GM12878 (cell line): ENCODE measurements around the gene SERHL2. TPM values are rescaled to one million over a fixed set of nuclear protein-coding genes. Genes with fewer than 3 reads are reported as not detected.
A peak's percentile ranks its signal among the peaks of the same experiment; 100 is the strongest.

Experiments
- CHD2 ChIP-seq: IDR thresholded peaks from 2 replicates; pipeline ENCODE4 v1.6.1; 2011; ENCODE audit warnings: low read depth, low read length, improper control_type of control experiment, borderline replicate concordance
- CUX1 ChIP-seq: IDR thresholded peaks from 2 replicates; pipeline ENCODE4 v1.6.1; 2012; ENCODE audit warnings: improper control_type of control experiment, low read depth, low read length; ENCODE audit not compliant: insufficient replicate concordance
- JUNB ChIP-seq: IDR thresholded peaks from 2 replicates; pipeline ENCODE4 v1.6.1; 2016; ENCODE audit warnings: antibody characterized with exemption, mild to moderate bottlenecking
- JUND ChIP-seq: IDR thresholded peaks from 2 replicates; pipeline ENCODE4 v1.6.1; 2012; ENCODE audit warnings: low read depth, mild to moderate bottlenecking, low read length, improper control_type of control experiment, moderate library complexity
- LARP7 ChIP-seq: fragments of 450-650 bp; IDR thresholded peaks from 2 replicates; pipeline ENCODE4 v1.6.1; 2017; ENCODE audit warnings: mild to moderate bottlenecking
- NR2C2 ChIP-seq: IDR thresholded peaks from 2 replicates; pipeline ENCODE4 v1.6.1; 2011; ENCODE audit warnings: borderline replicate concordance, low read depth; ENCODE audit not compliant: control insufficient read depth, insufficient read length
- NRF1 ChIP-seq: conservative IDR thresholded peaks from 2 replicates; pipeline ENCODE4 v1.6.1; 2011; ENCODE audit warnings: mild to moderate bottlenecking, low read depth, low read length, improper control_type of control experiment
- REST ChIP-seq: IDR thresholded peaks from 2 replicates; pipeline ENCODE4 v1.6.1; 2012; ENCODE audit warnings: mild to moderate bottlenecking, low read depth, low read length
- RFX5 ChIP-seq: IDR thresholded peaks from 2 replicates; pipeline ENCODE4 v1.6.1; 2011; ENCODE audit warnings: low read depth, low read length, improper control_type of control experiment
- SREBF1 ChIP-seq: IDR thresholded peaks from 2 replicates; pipeline ENCODE4 v1.6.1; 2012; ENCODE audit warnings: mild to moderate bottlenecking, low read length
- SREBF2 ChIP-seq: IDR thresholded peaks from 2 replicates; pipeline ENCODE4 v1.6.1; 2012; ENCODE audit warnings: mild to moderate bottlenecking, low read length
- STAT1 ChIP-seq: fragments of 450-650 bp; conservative IDR thresholded peaks from 2 replicates; pipeline ENCODE4 v1.6.1; 2014; ENCODE audit warnings: antibody characterized with exemption, mild to moderate bottlenecking
- ZBTB40 ChIP-seq: fragments of 450-650 bp; IDR thresholded peaks from 2 replicates; pipeline ENCODE4 v1.6.1; 2016; ENCODE audit warnings: mild to moderate bottlenecking, moderate library complexity, borderline replicate concordance
- ZNF274 ChIP-seq: IDR thresholded peaks from one replicate; pipeline ENCODE4 v1.8.0; 2011; ENCODE audit not compliant: insufficient read length, insufficient read depth
- polyA plus RNA-seq, 11 experiments: library from polyadenylated mRNA; depleted of rRNA in 4 of 11; unstranded in 6 of 11; stranded (reverse) in 5 of 11; fragments of >200 nt; fragmentation: Nextera tagmentation in 4 of 11; fragmentation: Illumina TruSeq in 1 of 11; extraction: Ambion mirVana in 4 of 11; extraction: Trizol in 1 of 11; gene quantifications; 1 replicate in 1 of 11; 2 replicates in 10 of 11; pipeline versions ENCODE4 v1.2.1 to v1.2.3, GENCODE V29; 2011 to 2016; ENCODE audit warnings: inconsistent platforms in 2 of 11, missing spikeins in 2 of 11, low read depth in 1 of 11
- total RNA-seq, 4 experiments: library from RNA; depleted of rRNA in 3 of 4; stranded (reverse); fragments of >200 nt in 3 of 4; fragmentation: Illumina TruSeq in 1 of 4; extraction: Trizol in 1 of 4; gene quantifications; 2 replicates each; pipeline versions ENCODE4 v1.2.1 to v1.2.3, GENCODE V29; 2013 to 2021
- TF ChIP-seq, protein P1 (sequence below): fragments of 450-650 bp; IDR thresholded peaks from 2 replicates; pipeline ENCODE4 v1.6.1; 2017; ENCODE audit warnings: antibody characterized with exemption, mild to moderate bottlenecking, moderate library complexity

SERHL2 gene
- total and polyA plus RNA-seq, 10 of the 15 experiments (the other 5 are each of a cell fraction or from before 2014, with no cell fraction given): 0.63 to 2.0 (median 1.2) TPM

- no peak for TF ChIP-seq REST
- TF ChIP-seq CUX1: no peak
- no peak for TF ChIP-seq SREBF2
- no peak for TF ChIP-seq NRF1
- TF ChIP-seq LARP7: no peak
- no peak for TF ChIP-seq JUND
- no peak for TF ChIP-seq SREBF1
- no peak for TF ChIP-seq STAT1
- no peak for TF ChIP-seq ZNF274
- TF ChIP-seq, protein P1, sequence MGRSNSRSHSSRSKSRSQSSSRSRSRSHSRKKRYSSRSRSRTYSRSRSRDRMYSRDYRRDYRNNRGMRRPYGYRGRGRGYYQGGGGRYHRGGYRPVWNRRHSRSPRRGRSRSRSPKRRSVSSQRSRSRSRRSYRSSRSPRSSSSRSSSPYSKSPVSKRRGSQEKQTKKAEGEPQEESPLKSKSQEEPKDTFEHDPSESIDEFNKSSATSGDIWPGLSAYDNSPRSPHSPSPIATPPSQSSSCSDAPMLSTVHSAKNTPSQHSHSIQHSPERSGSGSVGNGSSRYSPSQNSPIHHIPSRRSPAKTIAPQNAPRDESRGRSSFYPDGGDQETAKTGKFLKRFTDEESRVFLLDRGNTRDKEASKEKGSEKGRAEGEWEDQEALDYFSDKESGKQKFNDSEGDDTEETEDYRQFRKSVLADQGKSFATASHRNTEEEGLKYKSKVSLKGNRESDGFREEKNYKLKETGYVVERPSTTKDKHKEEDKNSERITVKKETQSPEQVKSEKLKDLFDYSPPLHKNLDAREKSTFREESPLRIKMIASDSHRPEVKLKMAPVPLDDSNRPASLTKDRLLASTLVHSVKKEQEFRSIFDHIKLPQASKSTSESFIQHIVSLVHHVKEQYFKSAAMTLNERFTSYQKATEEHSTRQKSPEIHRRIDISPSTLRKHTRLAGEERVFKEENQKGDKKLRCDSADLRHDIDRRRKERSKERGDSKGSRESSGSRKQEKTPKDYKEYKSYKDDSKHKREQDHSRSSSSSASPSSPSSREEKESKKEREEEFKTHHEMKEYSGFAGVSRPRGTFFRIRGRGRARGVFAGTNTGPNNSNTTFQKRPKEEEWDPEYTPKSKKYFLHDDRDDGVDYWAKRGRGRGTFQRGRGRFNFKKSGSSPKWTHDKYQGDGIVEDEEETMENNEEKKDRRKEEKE: no peak
- no peak for TF ChIP-seq CHD2
- no peak for TF ChIP-seq ZBTB40
- no peak for TF ChIP-seq NR2C2
- TF ChIP-seq RFX5: no peak
- peak; percentile 42; the same call in 1 of the 2 replicates for TF ChIP-seq JUNB
Observed at GRCh38 chr22:42613872-42614301, 60.1 kb downstream of the SERHL2 start (continued).
